Motor neuron (in vitro differentiated cells): ENCODE measurements around the gene PANX1. TPM values are rescaled to one million over a fixed set of nuclear protein-coding genes. Genes with fewer than 3 reads are reported as not detected.
"Not testable (repeated sequence)": the region's sequence is repeated elsewhere in the genome, so short reads cannot be mapped to it uniquely, and the experiment has no call there.

Source experiments
- ATAC-seq, 8 experiments: fragments of 200-7000 bp; cut with Tn5 transposase; replicated peaks in 6 of 8; 2 replicates each; pipeline ENCODE4 v1.8.0; 2021; ENCODE audit warnings: mild to moderate bottlenecking in 8 of 8, moderate library complexity in 8 of 8
- H3K27ac ChIP-seq, 2 donors: fragments of 250-450 bp; sonication (Bioruptor Pico); 2 replicates each; pipeline ENCODE4 v1.9.0; 2021; ENCODE audit warnings: antibody characterized with exemption in 2 of 2, mild to moderate bottlenecking in 2 of 2, moderate library complexity in 1 of 2
- H3K4me1 ChIP-seq, 2 donors: fragments of 250-450 bp; sonication (Bioruptor Pico); replicated peaks in 1 of 2; 2 replicates each; pipeline ENCODE4 v1.6.1; 2021; ENCODE audit warnings: antibody characterized with exemption in 2 of 2, mild to moderate bottlenecking in 2 of 2, moderate library complexity in 1 of 2
- H3K4me3 ChIP-seq, 5 donors: fragments of 250-450 bp; sonication (Bioruptor Pico); 2 replicates each; pipeline ENCODE4 v1.9.0; 2021; ENCODE audit warnings: antibody characterized with exemption in 5 of 5, mild to moderate bottlenecking in 5 of 5, moderate library complexity in 4 of 5
- WGBS, 10 experiments: fragments of 450-650 bp; shearing (Covaris generic); methylation state at CpG; one replicate each; pipeline ENCODE4 v1.0.0; 2022; 5-methylcytosine and 5-hydroxymethylcytosine counted together
- in situ Hi-C, 9 experiments: fragments of 400-800 bp; cut with MboI; loops; one replicate each; pipeline ENCODE4 v1.15.0; 2021; ENCODE audit warnings: low sequenced_read_pairs in 9 of 9, low pct_unique_long_range_greater_than_20kb in 2 of 9; ENCODE audit not compliant: unreplicated experiment in 9 of 9
- total RNA-seq, 8 experiments: library from RNA; unstranded; fragments of 300-600 nt; gene quantifications; 2 replicates each; pipeline versions ENCODE4 v1.2.3 to v1.2.4, GENCODE V29; 2022

PANX1 gene
- total RNA-seq, 8 experiments from 2014 or later: 15.0 to 49.8 (median 28.3) TPM

DNA sequence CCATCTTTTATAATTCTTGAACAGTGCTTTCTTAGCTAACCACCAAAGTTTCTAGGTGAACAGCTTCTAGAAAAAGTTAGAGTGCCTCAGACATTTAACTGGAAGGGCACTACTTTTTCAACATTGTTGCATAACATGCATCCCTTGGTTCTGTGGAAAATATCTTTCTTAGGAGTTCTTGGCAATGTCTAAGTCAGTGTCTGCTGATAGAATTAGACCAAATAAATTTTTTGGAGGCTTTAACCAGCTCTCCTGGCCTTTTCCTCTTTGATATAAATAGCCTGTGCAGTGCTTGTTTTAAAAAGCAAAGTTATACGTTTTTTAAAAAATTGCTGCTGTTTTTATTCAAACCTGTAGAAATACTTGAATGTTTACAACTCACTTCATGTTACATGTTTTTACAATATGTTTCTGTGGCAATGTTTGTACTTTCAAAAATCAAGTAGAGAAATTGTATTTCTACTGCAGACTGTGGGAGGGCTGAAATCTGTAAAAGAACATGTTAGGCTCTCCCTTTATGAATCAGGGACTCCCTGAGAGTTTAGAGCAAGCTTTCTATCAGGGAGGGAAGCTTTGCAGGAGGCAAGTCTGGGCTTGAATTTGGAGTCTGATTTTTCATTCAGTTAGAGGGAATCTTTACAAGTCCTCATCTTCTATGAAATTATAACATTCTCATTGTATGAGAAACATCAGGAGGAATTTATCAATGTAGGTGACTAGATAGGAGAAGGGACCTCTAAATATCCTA is 16.3 kb upstream of the PANX1 start:
- ATAC-seq: peak in 2 of 8 experiments; percentile 52 to 61
- 0 to 80% (median 60%) methylated on average over 1 of the region's 1 CpG; no CpG with 5 or more reads in 1 of the 10 experiments for WGBS, 10 experiments

GRCh38 chr11:94117197-94117574 is 11.5 kb upstream of the PANX1 start:
- in situ Hi-C loops: no loop called here
- ATAC-seq: no peak
- no peak overlapping the region for H3K4me3 ChIP-seq
- 100% methylated on average over 1 of the region's 1 CpG; no CpG with 5 or more reads in 7 of the 10 experiments for WGBS, 10 experiments
- H3K27ac ChIP-seq: no peak overlapping the region
- H3K4me1 ChIP-seq: no peaks in the 10 kb centered on the region

More for the DNA sequence above, 16.3 kb upstream of the PANX1 start:
- in situ Hi-C loops: no loop called here
- Histone ChIP-seq H3K4me3 (no peak overlapping the region), H3K27ac (no peak overlapping the region), H3K4me1 (no peaks in the 10 kb centered on the region)

GRCh38 chr11:94117871-94118270 is 10.8 kb upstream of the PANX1 start:
- no peak for ATAC-seq
- no peaks in the 10 kb centered on the region for H3K4me1 ChIP-seq
- in situ Hi-C loops: no loop called here
- H3K27ac ChIP-seq: no peak overlapping the region
- no peak overlapping the region for H3K4me3 ChIP-seq

GRCh38 chr11:94119676-94120075 is 9.0 kb upstream of the PANX1 start:
- 0 to 92% (median 52%) methylated on average over 1 to 6 of the region's 6 CpGs for WGBS, 10 experiments
- in situ Hi-C loops, ATAC-seq, H3K4me1 ChIP-seq, H3K4me3 ChIP-seq, H3K27ac ChIP-seq: not testable (repeated sequence)

DNA sequence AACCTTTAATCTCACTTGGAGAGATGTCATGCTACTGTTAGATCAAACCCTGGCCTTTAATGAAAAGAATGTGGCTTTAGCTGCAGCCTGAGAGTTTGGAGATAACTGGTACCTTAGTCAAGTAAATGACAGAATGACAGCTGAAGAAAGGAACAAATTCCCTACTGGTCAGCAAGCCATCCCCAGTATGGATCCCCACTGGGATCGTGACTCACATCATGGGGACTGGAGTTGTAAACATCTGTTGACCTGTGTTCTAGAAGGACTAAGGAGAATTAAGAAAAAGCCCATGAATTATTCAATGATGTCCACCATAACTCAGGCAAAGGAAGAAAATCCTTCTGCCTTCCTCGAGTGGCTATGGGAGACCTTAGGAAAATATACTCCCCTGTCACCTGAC is 8.1 kb upstream of the PANX1 start:
- H3K27ac ChIP-seq, in situ Hi-C loops, ATAC-seq, H3K4me1 ChIP-seq, H3K4me3 ChIP-seq: not testable (repeated sequence)
- WGBS, 10 experiments: 27 to 80% (median 69%) methylated on average over 1 to 2 of the region's 2 CpGs; no CpG with 5 or more reads in 4 of the 10 experiments

DNA sequence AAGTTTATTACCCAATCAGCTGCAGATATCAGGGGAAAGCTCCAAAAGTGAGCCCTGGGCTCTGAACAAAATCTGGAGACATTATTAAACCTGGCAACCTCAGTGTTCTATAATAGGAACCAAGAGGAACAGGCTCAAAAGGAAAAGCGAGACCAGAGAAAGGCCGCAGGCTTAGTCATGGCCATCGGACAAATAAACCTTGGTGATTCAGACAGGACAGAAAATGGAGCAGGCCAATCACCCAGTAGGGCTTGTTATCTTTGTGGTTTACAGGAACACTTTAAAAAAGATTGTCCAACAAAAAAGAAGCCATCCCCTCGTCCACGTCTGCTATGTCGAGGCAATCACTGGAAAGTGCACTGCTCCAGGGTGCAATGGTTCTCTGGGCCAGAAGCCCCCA is 7.7 kb upstream of the PANX1 start:
- no peak overlapping the region for H3K27ac ChIP-seq
- H3K4me3 ChIP-seq: no peak overlapping the region
- in situ Hi-C loops: no loop called here
- no peak for ATAC-seq
- WGBS, 10 experiments: 40 to 100% (median 96%) methylated on average over 1 to 5 of the region's 6 CpGs; no CpG with 5 or more reads in 4 of the 10 experiments
- H3K4me1 ChIP-seq: no peaks in the 10 kb centered on the region

DNA sequence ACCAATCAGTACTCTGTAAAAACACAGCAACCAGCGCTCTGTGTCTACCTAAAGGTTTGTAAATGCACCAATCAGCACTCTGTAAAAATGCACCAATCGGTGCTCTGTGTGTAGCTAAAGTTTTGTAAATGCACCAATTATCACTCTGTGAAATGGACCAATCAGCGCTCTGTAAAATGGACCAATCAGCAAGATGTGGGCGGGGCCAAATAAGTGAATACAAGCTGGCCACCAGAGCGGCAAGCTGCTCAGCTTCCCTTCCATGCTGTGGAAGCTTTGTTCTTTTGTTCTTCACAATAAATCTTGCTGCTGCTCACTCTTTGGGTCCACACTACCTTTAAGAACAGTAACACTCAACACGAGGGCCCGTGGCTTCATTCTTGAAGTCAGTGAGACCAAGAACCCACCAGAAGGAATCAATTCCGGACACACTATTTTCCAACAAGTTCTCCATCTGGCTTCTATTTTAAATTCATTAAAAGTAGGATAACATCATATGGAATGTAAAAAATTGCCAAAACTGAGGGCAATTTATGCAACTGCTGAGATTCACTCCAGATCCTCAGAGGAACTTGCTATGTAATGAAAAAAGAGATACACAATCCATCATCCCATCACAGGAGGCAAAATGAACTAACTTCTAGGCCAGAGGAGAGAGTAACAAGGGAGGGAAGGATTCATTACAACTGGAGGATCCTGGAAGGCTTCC is 3.1 kb upstream of the PANX1 start:
- Histone ChIP-seq H3K4me1 (peaks cover 14% of the 10 kb centered on the region in 2 donors), H3K27ac (no peak overlapping the region), H3K4me3 (no peak overlapping the region)
- 10 to 100% (median 81%) methylated on average over 2 to 5 of the region's 8 CpGs; no CpG with 5 or more reads in 4 of the 10 experiments for WGBS, 10 experiments
- in situ Hi-C loops: loop anchor here in 1 of 9 experiments (25.0 kb wide), 1 partner anchor 213 kb away; no protein-coding TSS in a partner anchor
- no peak for ATAC-seq

- in situ Hi-C loops: loop anchor here in 1 of 9 experiments (25.0 kb wide), 1 partner anchor 215 kb away; no protein-coding TSS in a partner anchor
- peak overlapping the region in 1 of 2 donors; percentile 91 for H3K27ac ChIP-seq
- ATAC-seq: no peak
These were observed 1.0 kb upstream of the PANX1 start for GRCh38 chr11:94127638-94128037.

DNA sequence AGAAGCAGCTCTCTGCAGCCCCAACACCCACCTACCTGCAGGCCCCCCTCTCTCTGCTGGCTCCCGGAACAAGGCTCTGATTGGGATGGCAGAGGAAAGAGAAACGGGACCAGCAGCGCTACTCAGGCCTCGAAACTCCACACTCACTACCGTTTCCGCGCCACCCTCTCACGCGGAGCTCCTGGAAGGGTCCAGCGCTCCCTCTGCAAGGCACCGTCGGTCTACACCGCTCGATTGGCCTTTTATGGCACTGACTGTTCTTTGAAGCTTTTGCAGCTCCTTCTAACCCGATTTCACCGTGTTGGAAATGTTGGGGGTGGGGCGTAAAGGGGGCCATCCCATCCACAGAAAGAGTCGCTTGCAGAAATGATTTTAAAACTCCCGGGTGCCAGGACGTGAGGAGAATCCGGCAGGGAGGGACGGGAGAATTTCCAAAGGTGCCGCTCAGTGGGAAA is 323 bp upstream of the PANX1 start:
- ATAC-seq: peak; percentile 2 to 51 (median 40)
- in situ Hi-C loops: loop anchor here in 1 of 9 experiments (25.0 kb wide), 1 partner anchor 216 kb away; no protein-coding TSS in a partner anchor
- WGBS, 10 experiments: 0 to 6% (median 0%) methylated on average over 1 to 14 of the region's 23 CpGs; no CpG with 5 or more reads in 3 of the 10 experiments
- H3K4me3 ChIP-seq: peak overlapping the region; percentile 60 to 89 (median 82)
- peak overlapping the region; percentile 83 to 91 for H3K27ac ChIP-seq
- peaks cover 29 to 39% of the 10 kb centered on the region in 2 donors for H3K4me1 ChIP-seq

More at GRCh38 chr11:94127638-94128037, 1.0 kb upstream of the PANX1 start:
- H3K4me3 ChIP-seq: peak overlapping the region; percentile 60 to 89 (median 82)
- H3K4me1 ChIP-seq: peaks cover 29 to 35% of the 10 kb centered on the region in 2 donors

DNA sequence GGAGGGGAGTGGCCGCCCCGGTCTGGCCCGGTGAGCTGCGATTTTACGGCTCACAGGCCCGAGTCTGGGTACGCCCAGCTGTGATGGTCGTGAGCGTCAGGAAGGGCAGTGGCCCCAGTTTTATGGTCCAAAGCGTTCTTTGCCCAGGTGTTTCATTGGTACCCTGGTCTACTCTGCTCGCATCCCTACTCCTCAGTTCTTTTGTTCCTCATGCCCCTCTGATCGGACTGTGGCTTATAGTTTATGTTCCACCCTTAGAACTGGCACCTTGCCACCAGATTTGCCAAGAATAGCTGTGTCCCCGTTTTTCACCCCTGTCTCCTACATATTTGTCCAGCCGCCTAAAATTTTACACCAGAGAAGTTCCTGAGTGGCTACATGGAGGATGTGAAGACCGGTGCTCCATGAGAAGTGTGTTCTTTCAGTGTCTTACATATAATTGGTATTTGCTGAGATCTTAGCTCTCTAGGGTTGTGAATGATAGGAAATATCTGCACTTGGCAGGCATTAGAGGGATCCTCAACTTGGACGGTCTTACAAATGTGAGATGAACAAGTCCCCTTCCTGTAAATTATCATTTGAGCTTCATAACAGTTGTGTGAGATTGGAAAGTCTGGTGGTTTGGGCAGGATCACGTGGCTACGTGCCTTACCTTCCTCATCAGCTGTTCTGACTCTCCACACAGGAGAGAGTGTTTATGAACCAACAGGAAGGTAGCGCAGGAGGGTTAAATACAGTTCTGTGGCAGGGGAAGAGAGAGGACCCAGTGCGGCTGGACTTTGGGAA is 1.1 kb downstream of the PANX1 start:
- no peak for ATAC-seq
- 0 to 59% (median 30%) methylated on average over 1 to 15 of the region's 20 CpGs; no CpG with 5 or more reads in 3 of the 10 experiments for WGBS, 10 experiments
- peak overlapping the region; percentile 60 to 89 (median 82) for H3K4me3 ChIP-seq
- H3K27ac ChIP-seq: peak overlapping the region; percentile 83 to 91
- peaks cover 29 to 39% of the 10 kb centered on the region in 2 donors for H3K4me1 ChIP-seq
- in situ Hi-C loops: loop anchor here in 1 of 9 experiments (25.0 kb wide), 1 partner anchor 217 kb away; no protein-coding TSS in a partner anchor

DNA sequence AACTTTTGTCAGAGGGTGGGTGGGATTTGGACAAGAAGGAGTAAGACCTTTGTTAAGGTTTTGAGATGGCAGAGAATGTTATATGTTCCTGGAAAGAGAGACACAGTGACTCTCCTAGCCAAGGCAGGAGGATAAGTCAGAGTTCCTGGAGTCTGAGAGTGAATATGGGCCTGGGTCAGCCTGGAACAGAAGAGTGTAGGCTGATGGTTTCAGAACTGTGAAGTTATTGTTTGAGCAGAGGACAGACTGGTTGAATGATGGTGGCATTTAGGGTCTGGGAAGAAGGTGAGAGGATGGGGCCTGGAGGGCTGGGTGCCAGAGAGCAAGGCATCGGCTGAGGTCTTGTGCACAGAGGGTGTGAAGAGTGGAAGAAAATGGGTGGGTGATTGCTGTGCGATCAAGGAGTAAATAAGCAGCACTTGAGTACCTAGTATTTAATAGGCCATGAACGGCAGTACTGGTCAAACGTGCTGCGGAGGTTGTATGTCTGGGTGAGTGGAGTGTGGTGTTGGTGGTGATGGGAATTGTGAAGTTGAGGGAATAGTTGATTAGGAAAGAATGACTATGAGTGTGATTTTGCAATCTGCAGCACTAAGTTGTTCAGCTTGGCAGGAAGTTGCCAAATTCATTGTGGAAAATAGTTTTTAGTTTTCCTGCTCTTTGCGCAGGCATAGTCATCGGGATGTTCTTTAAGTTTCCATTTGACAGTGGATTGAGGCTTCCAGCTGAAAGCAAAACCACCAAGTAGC is 1.8 kb downstream of the PANX1 start:
- in situ Hi-C loops: loop anchor here in 1 of 9 experiments (25.0 kb wide), 1 partner anchor 218 kb away; no protein-coding TSS in a partner anchor
- Histone ChIP-seq H3K4me3 (peak overlapping the region; percentile 60 to 89 (median 82)), H3K4me1 (peaks cover 31 to 39% of the 10 kb centered on the region in 2 donors), H3K27ac (no peak overlapping the region)
- WGBS, 10 experiments: 7 to 93% (median 81%) methylated on average over 1 to 7 of the region's 7 CpGs; no CpG with 5 or more reads in 5 of the 10 experiments
- no peak for ATAC-seq
